SU-DHL-6 (cell line): ENCODE results near the gene ATXN2.

Experiments used
- H2AFZ ChIP-seq: fragments of 200-600 bp; sonication (generic); 2 replicates; pipeline ENCODE4 v1.6.1; 2014; ENCODE audit warnings: low read depth, mild to moderate bottlenecking, moderate library complexity, mixed read lengths, antibody characterized with exemption, low read length; ENCODE audit not compliant: severe bottlenecking
- H3F3A ChIP-seq: fragments of 200-600 bp; shearing (Covaris generic); 2 replicates; pipeline ENCODE4 v1.6.0; 2016; ENCODE audit warnings: antibody characterized with exemption, mild to moderate bottlenecking; ENCODE audit not compliant: insufficient read depth
- H3K27ac ChIP-seq: fragments of 200-600 bp; sonication (generic); 2 replicates; pipeline ENCODE4 v1.5.1; 2016; ENCODE audit warnings: low read depth, mild to moderate bottlenecking, low read length, moderate library complexity, mixed read lengths
- H3K27me3 ChIP-seq: fragments of 200-600 bp; sonication (generic), shearing (Covaris generic); 2 replicates; pipeline ENCODE4 v1.6.0; 2014; ENCODE audit warnings: mild to moderate bottlenecking, low read length
- H3K36me3 ChIP-seq: fragments of 200-600 bp; sonication (generic); 2 replicates; pipeline ENCODE4 v1.6.1; 2014; ENCODE audit warnings: mild to moderate bottlenecking, low read length, mixed read lengths
- H3K4me2 ChIP-seq: fragments of 300-600, 200-600 bp; shearing (Covaris generic), sonication (generic); 2 replicates; pipeline ENCODE4 v1.6.0; 2014; ENCODE audit warnings: low read length, low read depth, mild to moderate bottlenecking; ENCODE audit not compliant: poor library complexity, severe bottlenecking
- H3K4me3 ChIP-seq: fragments of 200-600 bp; sonication (generic); 2 replicates; pipeline ENCODE4 v1.5.1; 2014; ENCODE audit warnings: antibody characterized with exemption, low read length, mild to moderate bottlenecking, mixed read lengths; ENCODE audit not compliant: insufficient read depth, poor library complexity, severe bottlenecking
- H3K79me2 ChIP-seq: fragments of 200-600 bp; sonication (generic); 2 replicates; pipeline ENCODE4 v1.6.1; 2014; ENCODE audit warnings: mild to moderate bottlenecking, low read length, moderate library complexity; ENCODE audit not compliant: insufficient read depth
- H3K9ac ChIP-seq: fragments of 200-600 bp; sonication (generic); 2 replicates; pipeline ENCODE4 v1.7.0; 2014; ENCODE audit warnings: mild to moderate bottlenecking, low read length
- H3K9me2 ChIP-seq: fragments of 200-600 bp; sonication (generic); replicated peaks from 2 replicates; pipeline ENCODE4 v1.6.1; 2014; ENCODE audit warnings: low read length; ENCODE audit not compliant: insufficient read depth
- H3K9me3 ChIP-seq: fragments of 200-600 bp; sonication (generic); 2 replicates; pipeline ENCODE4 v1.6.1; 2014; ENCODE audit warnings: low read length, mixed read lengths; ENCODE audit not compliant: insufficient read depth
- H4K20me1 ChIP-seq: fragments of 200-600 bp; sonication (generic); 2 replicates; pipeline ENCODE4 v1.6.1; 2014; ENCODE audit warnings: low read depth, mild to moderate bottlenecking, antibody characterized with exemption, low read length, moderate library complexity, mixed read lengths
- EZH2phosphoT487 ChIP-seq: fragments of 200-600 bp; sonication (generic), shearing (Covaris generic); conservative IDR thresholded peaks from 2 replicates; pipeline ENCODE4 v1.6.1; 2018; ENCODE audit warnings: mild to moderate bottlenecking, antibody characterized with exemption, low read length, moderate library complexity, mixed read lengths
- TF ChIP-seq, protein P1 (sequence below): fragments of 200-600 bp; sonication (generic); IDR thresholded peaks from one replicate; pipeline ENCODE4 v1.5.1; 2017; ENCODE audit warnings: antibody characterized with exemption, mild to moderate bottlenecking, low read length, moderate library complexity; ENCODE audit not compliant: insufficient read depth, poor library complexity, severe bottlenecking

The ATXN2 gene

DNA sequence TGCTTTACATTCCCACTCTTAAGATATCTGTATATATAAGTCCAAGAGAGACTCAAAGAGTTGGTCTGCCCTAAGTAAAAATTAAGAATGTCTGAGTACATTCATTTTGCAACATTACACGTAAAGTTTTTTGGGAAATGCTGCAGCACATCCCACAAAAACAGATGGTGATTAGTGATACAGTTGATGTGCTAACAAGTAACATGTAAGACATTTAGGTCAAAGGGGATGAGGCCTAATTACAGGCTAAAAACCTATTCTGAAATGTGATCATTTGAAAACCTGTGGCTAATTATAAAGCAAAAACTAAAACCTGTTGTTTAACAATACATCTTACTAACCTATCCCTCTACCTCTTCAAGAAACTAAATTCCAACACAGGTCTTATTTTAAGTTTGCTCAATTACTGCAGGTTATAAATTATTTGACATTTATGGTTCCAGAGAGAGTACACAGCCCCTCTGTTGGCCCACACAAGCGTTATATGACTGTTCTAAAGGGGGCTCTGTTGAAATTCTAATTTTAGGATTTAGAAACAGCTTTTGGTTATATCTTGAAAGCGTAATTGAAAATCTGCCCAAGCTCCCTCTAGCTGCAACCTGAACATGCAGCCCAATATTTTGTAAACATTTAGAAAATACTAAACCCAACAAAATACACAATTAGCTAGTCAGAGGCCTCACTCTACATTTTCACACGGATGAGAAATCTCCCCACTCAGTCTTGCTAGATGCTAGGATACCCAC lies 43.7 kb upstream of the ATXN2 start:
- no peak overlapping the region for H3K4me3 ChIP-seq
- H3K27me3 ChIP-seq: no peaks in the 10 kb centered on the region
- H3K36me3 ChIP-seq: no peaks in the 10 kb centered on the region; the same call in 1 of the 2 replicates
- no peak overlapping the region for H3K4me2 ChIP-seq
- H3K9me3 ChIP-seq: no peaks in the 10 kb centered on the region
- no peaks in the 10 kb centered on the region for H4K20me1 ChIP-seq
- no peaks in the 10 kb centered on the region for H3K79me2 ChIP-seq
- H3K9ac ChIP-seq: no peak overlapping the region
- no peak overlapping the region for H3K27ac ChIP-seq
- no peaks in the 10 kb centered on the region for H3F3A ChIP-seq
- H2AFZ ChIP-seq: no peak overlapping the region
- TF ChIP-seq, protein P1, sequence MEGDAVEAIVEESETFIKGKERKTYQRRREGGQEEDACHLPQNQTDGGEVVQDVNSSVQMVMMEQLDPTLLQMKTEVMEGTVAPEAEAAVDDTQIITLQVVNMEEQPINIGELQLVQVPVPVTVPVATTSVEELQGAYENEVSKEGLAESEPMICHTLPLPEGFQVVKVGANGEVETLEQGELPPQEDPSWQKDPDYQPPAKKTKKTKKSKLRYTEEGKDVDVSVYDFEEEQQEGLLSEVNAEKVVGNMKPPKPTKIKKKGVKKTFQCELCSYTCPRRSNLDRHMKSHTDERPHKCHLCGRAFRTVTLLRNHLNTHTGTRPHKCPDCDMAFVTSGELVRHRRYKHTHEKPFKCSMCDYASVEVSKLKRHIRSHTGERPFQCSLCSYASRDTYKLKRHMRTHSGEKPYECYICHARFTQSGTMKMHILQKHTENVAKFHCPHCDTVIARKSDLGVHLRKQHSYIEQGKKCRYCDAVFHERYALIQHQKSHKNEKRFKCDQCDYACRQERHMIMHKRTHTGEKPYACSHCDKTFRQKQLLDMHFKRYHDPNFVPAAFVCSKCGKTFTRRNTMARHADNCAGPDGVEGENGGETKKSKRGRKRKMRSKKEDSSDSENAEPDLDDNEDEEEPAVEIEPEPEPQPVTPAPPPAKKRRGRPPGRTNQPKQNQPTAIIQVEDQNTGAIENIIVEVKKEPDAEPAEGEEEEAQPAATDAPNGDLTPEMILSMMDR: no peak
- no peak for TF ChIP-seq EZH2phosphoT487
- H3K9me2 ChIP-seq: no peaks in the 10 kb centered on the region

DNA sequence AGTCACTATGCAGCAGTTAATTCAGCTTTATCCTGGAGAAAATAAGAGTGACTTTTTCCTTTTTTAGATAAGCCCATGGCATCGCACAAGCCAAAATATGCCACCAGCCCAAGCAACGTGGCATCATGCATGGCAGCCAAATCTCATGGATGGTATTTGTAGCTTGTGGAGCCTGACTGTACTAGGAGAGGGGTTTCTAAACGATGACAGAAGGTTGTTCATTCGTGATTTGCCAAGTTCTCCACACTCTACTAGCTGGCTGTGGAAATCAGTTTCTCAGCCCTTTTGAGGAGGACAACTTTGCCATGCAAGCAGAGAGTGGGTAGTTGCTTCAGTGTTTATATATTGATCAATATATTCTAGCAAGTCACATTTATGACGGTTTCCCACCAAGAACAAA lies 41.4 kb upstream of the ATXN2 start:
- Histone ChIP-seq H3K36me3 (no peaks in the 10 kb centered on the region; the same call in 1 of the 2 replicates), H2AFZ (no peak overlapping the region), H3K79me2 (no peaks in the 10 kb centered on the region), H3F3A (no peaks in the 10 kb centered on the region), H3K4me2 (no peak overlapping the region), H4K20me1 (no peaks in the 10 kb centered on the region), H3K4me3 (no peak overlapping the region), H3K27me3 (no peaks in the 10 kb centered on the region), H3K9ac (no peak overlapping the region), H3K9me2 (no peaks in the 10 kb centered on the region), H3K27ac (no peak overlapping the region), H3K9me3 (no peaks in the 10 kb centered on the region)
- TF ChIP-seq EZH2phosphoT487: no peak
- TF ChIP-seq, protein P1: no peak

DNA sequence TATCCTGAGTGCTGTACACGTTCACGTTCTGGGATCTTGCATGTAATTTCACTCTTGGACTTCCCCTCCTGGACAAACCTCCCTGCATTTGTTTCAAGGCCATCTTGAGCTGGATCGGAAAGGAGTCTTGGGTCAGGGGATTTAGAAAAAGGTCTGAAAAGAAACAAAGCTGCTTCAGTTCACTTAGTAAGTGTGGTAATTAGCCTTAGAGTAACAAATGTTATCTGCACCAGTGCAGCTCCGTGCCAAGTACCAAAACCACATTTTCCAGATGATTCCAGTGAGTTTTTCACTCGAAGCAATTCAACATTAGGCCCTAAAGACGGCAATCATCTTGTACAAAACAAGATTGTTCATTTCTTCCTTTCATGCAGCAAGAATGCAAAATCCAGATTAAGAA lies 39.4 kb upstream of the ATXN2 start:
- H3K79me2 ChIP-seq: no peaks in the 10 kb centered on the region
- H3K27me3 ChIP-seq: no peaks in the 10 kb centered on the region
- no peak overlapping the region for H3K27ac ChIP-seq
- no peaks in the 10 kb centered on the region for H4K20me1 ChIP-seq
- TF ChIP-seq EZH2phosphoT487: no peak
- TF ChIP-seq, protein P1: no peak
- H3K36me3 ChIP-seq: no peaks in the 10 kb centered on the region
- H3K9me3 ChIP-seq: no peaks in the 10 kb centered on the region
- H3K4me2 ChIP-seq: no peak overlapping the region
- H3K4me3 ChIP-seq: no peak overlapping the region
- H3F3A ChIP-seq: no peaks in the 10 kb centered on the region
- no peak overlapping the region for H3K9ac ChIP-seq
- H3K9me2 ChIP-seq: no peaks in the 10 kb centered on the region
- no peak overlapping the region for H2AFZ ChIP-seq
